Fibroblast of the aortic adventitia (primary cell): ENCODE results near the gene TRMO. TPM values are rescaled to one million over a fixed set of nuclear protein-coding genes. Genes with fewer than 3 reads are reported as not detected.
A peak's percentile ranks its signal among the peaks of the same experiment; 100 is the strongest.

Experiments used
- DNase-seq: peaks from one replicate; pipeline ENCODE4 v3.0.0-alpha.2; 2010; ENCODE audit warnings: low read depth
- H3K4me3 ChIP-seq: 2 replicates; pipeline ENCODE4 v1.5.1; 2011; ENCODE audit warnings: low read depth, mild to moderate bottlenecking, control low read depth, low read length, moderate library complexity
- total RNA-seq: library from RNA; depleted of rRNA; stranded (reverse); fragments of >200 nt; gene quantifications from 2 replicates; pipeline ENCODE4 v1.2.3, GENCODE V29; 2012; ENCODE audit warnings: low replicate concordance
- TF ChIP-seq, protein P1 (sequence below): IDR thresholded peaks from 2 replicates; pipeline ENCODE4 v1.5.1; 2011; ENCODE audit warnings: mild to moderate bottlenecking, low read length, control low read depth, inconsistent platforms; ENCODE audit not compliant: insufficient read depth

TRMO gene
- total RNA-seq, 1 donor: 15.1 TPM

DNA sequence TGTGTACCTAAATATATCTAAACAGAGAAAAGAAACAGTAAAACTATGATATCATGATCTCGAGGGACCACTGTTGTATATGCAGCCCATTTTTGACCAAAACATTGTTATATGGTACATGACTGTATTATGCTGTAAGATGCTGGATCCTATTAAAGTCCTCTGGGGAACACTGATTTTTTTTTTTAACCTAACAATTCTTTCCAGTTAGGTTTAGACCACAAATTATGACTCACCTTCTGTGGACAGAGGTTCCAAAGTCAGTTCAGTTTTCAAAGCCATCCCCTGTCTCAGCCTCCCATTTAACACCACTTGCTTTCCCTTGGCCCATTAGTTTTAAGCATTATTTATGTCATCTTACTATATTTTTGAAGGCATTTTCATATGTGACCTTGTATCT, 27.1 kb downstream of the TRMO start:
- TF ChIP-seq, protein P1, sequence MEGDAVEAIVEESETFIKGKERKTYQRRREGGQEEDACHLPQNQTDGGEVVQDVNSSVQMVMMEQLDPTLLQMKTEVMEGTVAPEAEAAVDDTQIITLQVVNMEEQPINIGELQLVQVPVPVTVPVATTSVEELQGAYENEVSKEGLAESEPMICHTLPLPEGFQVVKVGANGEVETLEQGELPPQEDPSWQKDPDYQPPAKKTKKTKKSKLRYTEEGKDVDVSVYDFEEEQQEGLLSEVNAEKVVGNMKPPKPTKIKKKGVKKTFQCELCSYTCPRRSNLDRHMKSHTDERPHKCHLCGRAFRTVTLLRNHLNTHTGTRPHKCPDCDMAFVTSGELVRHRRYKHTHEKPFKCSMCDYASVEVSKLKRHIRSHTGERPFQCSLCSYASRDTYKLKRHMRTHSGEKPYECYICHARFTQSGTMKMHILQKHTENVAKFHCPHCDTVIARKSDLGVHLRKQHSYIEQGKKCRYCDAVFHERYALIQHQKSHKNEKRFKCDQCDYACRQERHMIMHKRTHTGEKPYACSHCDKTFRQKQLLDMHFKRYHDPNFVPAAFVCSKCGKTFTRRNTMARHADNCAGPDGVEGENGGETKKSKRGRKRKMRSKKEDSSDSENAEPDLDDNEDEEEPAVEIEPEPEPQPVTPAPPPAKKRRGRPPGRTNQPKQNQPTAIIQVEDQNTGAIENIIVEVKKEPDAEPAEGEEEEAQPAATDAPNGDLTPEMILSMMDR: no peak
- no peak overlapping the region for H3K4me3 ChIP-seq
- DNase-seq: no peak

DNA sequence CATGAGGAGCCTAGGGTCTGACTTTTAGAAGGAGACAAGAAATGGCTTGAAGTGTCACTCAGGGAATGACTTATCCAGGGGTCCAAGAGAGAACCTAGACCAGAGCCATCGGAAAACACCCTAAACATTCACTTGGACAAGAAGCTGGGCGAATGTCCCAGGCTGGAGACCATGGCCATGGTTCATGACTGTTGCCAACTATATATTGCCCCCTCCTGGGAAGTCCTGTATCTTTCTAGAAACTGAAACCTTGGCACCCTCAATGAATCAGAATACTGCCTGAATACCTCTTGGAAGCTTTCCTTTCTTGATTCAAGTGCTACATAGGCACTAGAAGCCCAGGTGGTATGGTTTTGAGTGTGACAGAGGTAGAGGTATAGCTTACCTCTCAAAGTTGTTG, 29.9 kb downstream of the TRMO start:
- no peak overlapping the region for H3K4me3 ChIP-seq
- no peak for DNase-seq
- TF ChIP-seq, protein P1: no peak

DNA sequence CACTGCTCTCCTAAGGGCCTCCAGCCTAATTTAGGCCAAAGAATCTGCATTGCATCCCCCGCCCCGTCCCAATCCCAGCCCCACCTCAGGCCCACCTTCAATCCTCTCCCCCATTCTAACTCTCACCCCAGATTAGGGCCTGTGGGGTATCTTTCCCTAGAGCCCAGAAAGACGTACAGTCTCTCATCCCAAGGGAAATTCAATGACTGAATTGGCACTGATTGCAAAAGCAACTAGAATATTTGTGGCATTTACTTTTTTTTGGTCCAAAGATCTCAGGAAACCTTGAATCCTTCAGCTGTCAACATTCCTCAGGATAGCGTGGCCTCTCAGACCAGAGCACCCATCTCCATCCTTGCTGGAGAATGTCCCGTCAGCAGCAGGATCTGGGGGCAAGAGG, 30.6 kb downstream of the TRMO start:
- no peak overlapping the region for H3K4me3 ChIP-seq
- TF ChIP-seq, protein P1: no peak
- peak; percentile 64 for DNase-seq

DNA sequence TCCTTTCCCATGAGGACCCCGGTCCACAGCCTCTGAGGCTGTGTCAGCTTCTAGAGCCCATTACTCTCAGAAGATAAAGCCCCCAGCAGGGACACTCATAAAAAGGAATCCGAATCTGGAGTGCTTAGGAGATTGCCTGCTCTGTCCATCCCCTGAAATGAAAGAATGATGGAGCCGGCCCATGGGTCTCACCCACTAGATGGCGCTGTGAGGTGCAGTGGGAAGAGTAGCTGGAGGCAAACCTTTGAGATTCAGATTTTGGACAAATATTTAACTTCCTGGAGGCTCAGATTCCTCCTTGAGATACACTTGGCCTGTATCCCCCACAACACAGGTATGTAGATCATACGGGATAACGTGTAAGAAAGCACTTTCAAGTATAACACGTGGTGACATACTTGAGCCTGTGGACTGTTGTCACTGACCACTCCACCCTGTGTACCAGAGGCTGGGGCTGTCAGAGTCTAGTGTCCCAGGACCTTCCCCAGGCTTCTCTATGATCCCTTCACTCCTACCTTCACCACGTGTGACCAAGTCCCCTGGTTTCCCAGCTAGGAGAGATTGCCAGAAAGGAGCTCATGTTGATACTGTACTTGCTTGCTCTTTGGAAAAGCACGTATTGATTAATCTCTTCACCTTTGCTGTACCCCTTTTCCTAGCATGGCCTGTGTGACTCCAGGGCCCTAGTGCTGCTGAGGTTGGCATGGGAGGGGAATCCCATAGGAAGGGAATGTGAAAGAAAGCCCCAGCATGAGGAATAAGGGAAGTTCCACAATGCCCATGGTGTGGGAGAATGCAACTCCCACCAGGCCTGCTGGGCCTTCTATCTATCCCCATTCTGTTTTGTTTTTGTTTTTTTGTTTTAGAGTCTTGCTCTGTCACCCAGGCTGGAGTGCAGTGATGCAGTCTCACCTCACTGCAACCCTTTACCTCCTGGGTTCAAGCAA, 32.1 kb downstream of the TRMO start:
- peak; percentile 19 for DNase-seq
- TF ChIP-seq, protein P1: peak; percentile 69
- H3K4me3 ChIP-seq: no peak overlapping the region

DNA sequence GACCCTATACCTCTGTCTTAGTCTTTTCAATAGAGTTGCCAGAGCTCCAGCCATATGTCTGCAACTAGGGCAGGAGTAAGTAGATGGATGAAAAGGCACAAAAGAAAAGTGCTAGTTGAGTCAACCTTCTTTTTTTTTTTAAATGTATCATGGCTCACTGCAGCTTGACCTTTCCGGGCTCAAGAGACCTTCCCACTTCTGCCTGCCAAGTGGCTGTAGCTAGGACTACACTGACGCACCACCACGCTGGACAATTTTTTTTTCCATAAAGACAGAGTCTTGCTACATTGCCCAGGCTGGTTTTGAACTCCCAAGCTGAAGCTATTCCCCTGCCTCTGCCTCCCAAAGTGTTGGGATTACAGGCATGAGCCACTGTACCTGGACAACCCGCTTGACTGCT, 42.0 kb downstream of the TRMO start:
- TF ChIP-seq, protein P1: no peak
- no peak overlapping the region for H3K4me3 ChIP-seq
- peak; percentile 22 for DNase-seq

DNA sequence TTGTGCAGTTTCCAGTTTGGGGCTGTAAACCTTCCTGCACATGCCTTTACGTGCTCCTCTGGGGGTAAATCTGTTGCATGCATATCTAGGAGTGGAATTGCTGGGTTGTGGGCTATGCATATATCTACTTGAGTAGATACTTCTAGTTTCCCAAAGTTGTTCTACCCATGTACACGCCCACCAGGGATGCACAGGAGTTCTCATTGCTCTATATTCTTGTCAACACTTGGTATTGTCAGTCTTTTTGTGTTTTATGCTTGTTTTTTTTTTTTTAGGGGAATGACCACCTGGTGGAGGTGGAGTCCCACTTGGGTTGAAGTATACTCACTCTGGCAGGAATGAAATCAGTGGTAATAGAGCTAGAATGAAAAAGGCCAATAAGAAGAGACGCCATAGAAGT, 46.2 kb downstream of the TRMO start:
- no peak for DNase-seq
- TF ChIP-seq, protein P1: no peak
- H3K4me3 ChIP-seq: no peak overlapping the region
